Thyroid gland (tissue), 4 donors: ENCODE measurements around the gene MID1.

Experiments
- POLR2A ChIP-seq, 2 donors: fragments of 450-650 bp; IDR thresholded peaks; one replicate each; pipeline ENCODE4 v1.6.1; 2017; ENCODE audit warnings: antibody characterized with exemption in 2 of 2, mild to moderate bottlenecking in 2 of 2, moderate library complexity in 1 of 2
- TF ChIP-seq, protein P1 (sequence below), 6 experiments: fragments of 200-600 bp in 3 of 6; fragments of 450-650 bp in 3 of 6; sonication (generic) in 3 of 6; IDR thresholded peaks; one replicate each; pipeline ENCODE4 v1.5.1; 2016 to 2019; ENCODE audit warnings: antibody characterized with exemption in 6 of 6, mild to moderate bottlenecking in 2 of 6, inconsistent platforms in 1 of 6, moderate library complexity in 1 of 6

DNA sequence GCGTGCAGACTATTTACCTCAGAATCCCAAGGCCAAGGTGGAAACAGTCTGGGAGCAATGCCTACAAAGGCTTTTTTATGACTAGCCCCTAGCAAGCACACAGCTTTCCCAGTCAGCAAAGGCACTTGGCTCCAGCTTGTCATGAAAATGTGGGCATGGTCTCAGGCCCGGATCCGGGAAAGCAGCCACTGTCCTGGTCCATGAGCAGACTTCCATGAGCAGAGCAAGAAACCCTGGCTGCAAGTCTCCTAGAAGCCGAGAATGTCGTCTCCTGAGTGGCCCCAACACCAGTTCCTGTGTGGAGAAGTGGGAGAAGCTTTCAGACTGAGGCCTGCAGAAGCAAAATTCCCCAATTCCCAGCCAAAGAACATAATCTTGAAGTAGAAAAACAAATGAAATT lies 190.5 kb downstream of the MID1 start:
- TF ChIP-seq, protein P1, sequence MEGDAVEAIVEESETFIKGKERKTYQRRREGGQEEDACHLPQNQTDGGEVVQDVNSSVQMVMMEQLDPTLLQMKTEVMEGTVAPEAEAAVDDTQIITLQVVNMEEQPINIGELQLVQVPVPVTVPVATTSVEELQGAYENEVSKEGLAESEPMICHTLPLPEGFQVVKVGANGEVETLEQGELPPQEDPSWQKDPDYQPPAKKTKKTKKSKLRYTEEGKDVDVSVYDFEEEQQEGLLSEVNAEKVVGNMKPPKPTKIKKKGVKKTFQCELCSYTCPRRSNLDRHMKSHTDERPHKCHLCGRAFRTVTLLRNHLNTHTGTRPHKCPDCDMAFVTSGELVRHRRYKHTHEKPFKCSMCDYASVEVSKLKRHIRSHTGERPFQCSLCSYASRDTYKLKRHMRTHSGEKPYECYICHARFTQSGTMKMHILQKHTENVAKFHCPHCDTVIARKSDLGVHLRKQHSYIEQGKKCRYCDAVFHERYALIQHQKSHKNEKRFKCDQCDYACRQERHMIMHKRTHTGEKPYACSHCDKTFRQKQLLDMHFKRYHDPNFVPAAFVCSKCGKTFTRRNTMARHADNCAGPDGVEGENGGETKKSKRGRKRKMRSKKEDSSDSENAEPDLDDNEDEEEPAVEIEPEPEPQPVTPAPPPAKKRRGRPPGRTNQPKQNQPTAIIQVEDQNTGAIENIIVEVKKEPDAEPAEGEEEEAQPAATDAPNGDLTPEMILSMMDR (IDR thresholded peaks at IDR 0.05), result no peak
- TF ChIP-seq POLR2A (IDR thresholded peaks at IDR 0.05), result no peak
